ENCODE data around the gene CLEC10A.

DNA sequence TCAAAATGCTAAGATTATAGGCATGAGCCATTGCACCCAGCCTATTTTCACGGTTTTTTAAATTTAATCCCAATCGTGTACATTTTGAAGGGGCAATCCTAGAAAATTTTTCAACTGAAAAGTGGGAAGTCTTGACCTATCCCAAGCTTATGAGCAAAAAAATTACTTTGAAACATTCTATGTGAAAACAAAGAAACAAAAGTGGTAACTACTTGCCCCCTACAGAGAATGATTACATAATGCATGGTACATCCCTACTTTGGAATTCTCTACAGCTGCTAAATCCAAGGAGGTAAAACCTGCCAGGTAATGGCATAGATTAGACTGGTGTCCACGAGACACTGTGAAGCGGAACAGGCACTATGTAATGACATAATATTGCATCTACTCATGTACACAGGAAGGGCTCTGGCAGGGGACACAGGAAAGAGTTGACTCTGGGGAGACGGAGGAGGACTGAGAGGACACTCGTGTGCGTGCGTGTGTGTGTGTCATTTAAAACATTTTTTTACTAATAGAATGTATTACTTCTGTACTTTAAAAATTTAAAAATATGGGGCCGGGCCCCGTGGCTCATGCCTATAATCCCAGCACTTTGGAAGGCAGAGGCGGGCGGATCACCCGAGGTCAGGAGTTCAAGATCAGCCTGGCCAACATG, 18.9 kb upstream of the CLEC10A start:
- no peak for TF ChIP-seq CTCF (IDR thresholded peaks at IDR 0.05)
- no peak for TF ChIP-seq POLR2AphosphoS5 (IDR thresholded peaks at IDR 0.05)
- no peak for TF ChIP-seq EP300 (IDR thresholded peaks at IDR 0.05)
